ENCODE data around the gene MISFA.
"Not testable (repeated sequence)": the region's sequence is repeated elsewhere in the genome, so short reads cannot be mapped to it uniquely, and the experiment has no call there.

Gene MISFA

GRCh38 chr11:18617688-18618341, 18.2 kb downstream of the MISFA start:
- in situ Hi-C loops (cut with MboI; ENCODE audit: low sequenced_read_pairs) = no loop called here

GRCh38 chr11:18618342-18619025, 18.9 kb downstream of the MISFA start:
- in situ Hi-C loops (cut with MboI; ENCODE audit: low sequenced_read_pairs) = no loop called here

- in situ Hi-C loops (cut with MboI; ENCODE audit: low sequenced_read_pairs) = no loop called here
These were observed 24.1 kb downstream of the MISFA start for GRCh38 chr11:18623707-18624106.

GRCh38 chr11:18624161-18624560, 24.6 kb downstream of the MISFA start:
- in situ Hi-C loops (cut with MboI; ENCODE audit: low sequenced_read_pairs) = no loop called here

- in situ Hi-C loops (cut with MboI; ENCODE audit: low sequenced_read_pairs) = no loop called here
These were observed 33.3 kb downstream of the MISFA start for GRCh38 chr11:18632841-18633240.

- in situ Hi-C loops (cut with MboI; ENCODE audit: low sequenced_read_pairs) = no loop called here
These were observed 33.9 kb downstream of the MISFA start for GRCh38 chr11:18633256-18634139.

GRCh38 chr11:18634140-18635032, 34.8 kb downstream of the MISFA start, which contains the start of gene SPTY2D1:
TSS of gene SPTY2D1 (minus strand) at chr11:18634342. CDS start at chr11:18634257, 85 bp downstream.
- in situ Hi-C loops (cut with MboI; ENCODE audit: low sequenced_read_pairs) = no loop called here

- in situ Hi-C loops (cut with MboI; ENCODE audit: low sequenced_read_pairs) = no loop called here
These were observed 42.1 kb downstream of the MISFA start for GRCh38 chr11:18641677-18642076.

GRCh38 chr11:18643034-18643433, 43.4 kb downstream of the MISFA start:
- in situ Hi-C loops (cut with MboI; ENCODE audit: low sequenced_read_pairs) = not testable (repeated sequence)

GRCh38 chr11:18650353-18650752, 50.8 kb downstream of the MISFA start:
- in situ Hi-C loops (cut with MboI; ENCODE audit: low sequenced_read_pairs) = no loop called here

- in situ Hi-C loops (cut with MboI; ENCODE audit: low sequenced_read_pairs) = no loop called here
These were observed 51.4 kb downstream of the MISFA start for GRCh38 chr11:18650859-18651557.
